Renal cortex interstitium (tissue), 11 donors: ENCODE measurements around the gene TMEM255B. TPM values are rescaled to one million over a fixed set of nuclear protein-coding genes. Genes with fewer than 3 reads are reported as not detected.
"Not testable (repeated sequence)": the region's sequence is repeated elsewhere in the genome, so short reads cannot be mapped to it uniquely, and the experiment has no call there.

Source experiments
- DNase-seq, 11 donors: peaks; one replicate each; pipeline ENCODE4 v3.0.0-alpha.2; 2013; ENCODE audit warnings: low read depth in 9 of 11, low spot score in 4 of 11; ENCODE audit errors: extremely low read depth in 1 of 11
- polyA plus RNA-seq, 3 donors: library from polyadenylated mRNA; unstranded; fragments of 120-200 nt; gene quantifications; one replicate each; pipeline ENCODE4 v1.2.1, GENCODE V29; 2013; ENCODE audit not compliant: insufficient read length in 3 of 3

Gene TMEM255B
- polyA plus RNA-seq, 3 donors, result 4.9 to 10.7 (median 7.0) TPM

DNA sequence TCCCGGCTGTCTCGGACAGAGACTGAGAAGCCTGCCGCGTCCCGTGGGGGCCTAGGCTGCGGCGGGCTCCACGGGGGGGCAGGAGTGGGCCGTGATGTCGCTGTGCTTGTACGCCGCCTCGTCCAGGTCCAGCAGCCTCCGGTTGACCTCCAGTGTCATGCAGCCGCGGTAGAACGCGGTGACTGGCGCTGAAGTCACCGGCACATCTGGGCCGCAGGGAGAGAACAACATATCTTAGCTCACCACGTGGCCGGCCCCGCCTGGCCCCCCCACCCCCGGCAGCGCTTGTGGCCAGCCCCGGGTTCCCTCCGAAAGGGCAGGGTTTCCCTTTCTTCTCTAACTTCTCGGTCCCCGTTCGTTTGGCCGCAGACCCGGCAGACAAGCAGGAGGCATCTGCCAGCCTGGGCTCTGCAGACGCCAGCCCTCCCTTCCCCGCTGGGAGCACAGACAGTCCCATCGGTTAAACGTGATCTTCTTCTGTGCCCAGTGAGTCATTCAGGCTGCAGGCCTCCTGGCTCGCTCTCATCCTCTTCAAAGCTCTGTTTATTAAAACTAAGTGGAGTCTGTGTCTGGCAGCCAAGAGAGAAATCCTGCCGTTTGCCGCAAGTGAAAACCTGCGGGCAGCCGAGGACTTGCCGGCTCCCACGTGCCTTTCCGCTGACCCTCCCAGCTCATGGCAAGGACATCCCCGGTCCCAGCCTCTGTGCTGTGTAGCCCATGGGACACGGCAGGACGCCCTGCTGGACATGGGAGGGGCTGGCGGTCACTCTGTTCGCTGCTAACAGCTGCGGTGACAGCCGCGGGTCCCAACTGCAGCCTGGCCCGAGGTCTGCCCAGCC is 62.0 kb downstream of the TMEM255B start:
- DNase-seq, result no peak

- no peak for DNase-seq
Measured at GRCh38 chr13:113821847-113822246, 62.8 kb downstream of the TMEM255B start.

DNA sequence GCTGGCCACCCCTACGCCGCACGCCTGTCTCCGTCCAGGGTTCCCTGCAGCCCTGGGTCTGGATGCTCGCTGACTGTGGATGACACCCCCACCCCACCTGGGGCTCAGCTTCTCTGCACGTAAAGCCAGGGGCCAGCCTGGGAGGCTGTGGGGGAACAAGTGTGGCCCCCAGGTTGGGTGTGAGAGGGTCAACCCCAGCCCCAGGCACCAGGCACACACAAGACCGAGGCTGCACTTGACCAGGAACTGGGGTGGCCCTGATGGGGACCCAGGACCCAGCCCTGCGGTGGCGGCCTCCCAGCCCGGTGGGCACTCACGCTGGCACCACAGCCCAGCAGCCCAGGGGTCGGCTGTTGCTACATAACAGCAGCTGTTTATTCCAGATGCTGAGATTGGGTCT is 63.2 kb downstream of the TMEM255B start:
- no peak for DNase-seq

DNA sequence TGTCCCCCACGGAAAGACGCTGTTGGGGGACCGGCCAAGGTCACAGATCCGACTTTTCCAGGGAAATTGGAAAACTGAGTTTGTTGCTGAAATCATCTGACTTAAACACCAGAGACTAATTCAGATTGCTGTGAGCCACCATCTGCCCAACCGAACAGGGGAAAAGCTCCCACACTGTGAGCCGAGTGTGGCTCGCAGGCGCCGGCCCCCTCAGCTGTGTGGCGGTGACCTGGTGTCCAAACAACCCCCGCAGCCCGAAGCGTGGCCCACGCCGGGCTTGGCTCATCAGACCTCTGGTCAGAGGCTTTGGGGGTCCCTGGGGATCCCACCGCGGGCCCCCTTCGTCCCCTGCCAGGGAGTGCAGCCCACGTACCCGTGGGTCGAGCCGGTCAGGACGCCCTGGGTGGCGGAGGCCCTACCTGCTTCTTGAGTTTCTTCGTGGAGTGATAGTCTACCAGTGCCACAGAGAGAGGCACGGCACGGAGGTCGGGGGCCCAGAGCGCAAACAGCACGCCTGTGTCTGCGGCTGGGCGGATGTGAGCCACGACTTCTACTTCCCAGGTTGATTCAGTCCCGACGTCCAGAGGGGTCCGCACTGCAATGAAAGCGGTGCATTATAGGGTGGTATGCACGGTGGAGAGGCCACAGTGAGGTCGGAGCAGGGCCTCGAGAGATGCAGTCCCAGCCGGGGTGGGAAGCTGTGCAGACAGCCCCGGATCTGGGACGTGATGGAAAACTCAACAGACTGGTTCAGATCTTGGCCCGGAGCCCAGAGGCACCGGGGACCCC is 64.1 kb downstream of the TMEM255B start:
- no peak for DNase-seq

- no peak for DNase-seq
Measured at GRCh38 chr13:113823771-113824170, 64.7 kb downstream of the TMEM255B start.

DNA sequence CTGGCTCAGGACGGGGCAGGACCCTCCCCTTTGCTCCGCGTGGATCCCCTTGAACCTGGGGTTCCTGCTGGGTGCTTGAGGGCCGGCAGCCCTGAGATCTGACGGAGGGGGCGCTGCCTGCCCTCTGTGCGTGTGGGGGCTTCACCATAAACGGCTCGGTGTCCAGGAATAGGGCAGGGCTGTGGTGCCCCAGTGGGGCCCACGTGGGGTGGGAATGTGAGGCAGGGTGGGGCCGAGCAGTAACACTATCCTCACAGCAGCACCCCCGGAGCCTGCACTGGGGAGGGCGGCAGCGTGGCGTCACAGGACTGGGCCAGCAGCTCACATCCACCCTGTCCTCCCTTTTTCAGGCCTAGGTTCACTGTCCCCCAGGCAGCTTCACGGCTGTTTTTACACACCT is 66.8 kb downstream of the TMEM255B start:
- DNase-seq, result no peak

- not testable (repeated sequence) for DNase-seq
Measured at GRCh38 chr13:113826446-113826845, 67.4 kb downstream of the TMEM255B start.

- DNase-seq, result no peak
Measured at GRCh38 chr13:113827021-113827420, 68.0 kb downstream of the TMEM255B start.

- no peak for DNase-seq
Measured at GRCh38 chr13:113828282-113828825, 69.3 kb downstream of the TMEM255B start.

GRCh38 chr13:113830426-113830950 is 71.5 kb downstream of the TMEM255B start:
- DNase-seq, result not testable (repeated sequence)

GRCh38 chr13:113831061-113831460 is 72.0 kb downstream of the TMEM255B start:
- DNase-seq, result no peak

DNA sequence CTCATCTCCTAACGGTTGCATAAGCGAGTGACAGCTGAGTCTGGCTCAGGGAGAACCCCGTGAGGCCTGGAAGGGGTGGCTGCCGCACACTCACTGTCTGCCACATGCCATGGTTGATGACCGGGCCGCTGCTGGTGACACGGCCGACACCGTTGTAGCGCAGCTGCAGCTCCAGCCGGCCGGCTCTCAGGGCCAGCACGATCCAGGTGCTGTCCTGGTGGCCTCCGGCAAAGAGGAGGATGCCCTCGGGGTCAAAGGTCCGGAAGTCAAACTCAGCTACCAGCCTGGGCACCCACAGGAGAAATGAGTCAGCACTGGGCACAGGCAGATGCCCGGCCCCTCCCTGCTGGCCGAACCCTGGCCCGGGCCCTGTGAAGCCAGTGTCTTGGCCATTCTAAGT is 73.2 kb downstream of the TMEM255B start:
- DNase-seq, result no peak

GRCh38 chr13:113832631-113833030 is 73.6 kb downstream of the TMEM255B start:
- no peak for DNase-seq

GRCh38 chr13:113833111-113833830 is 74.2 kb downstream of the TMEM255B start:
- no peak for DNase-seq

DNA sequence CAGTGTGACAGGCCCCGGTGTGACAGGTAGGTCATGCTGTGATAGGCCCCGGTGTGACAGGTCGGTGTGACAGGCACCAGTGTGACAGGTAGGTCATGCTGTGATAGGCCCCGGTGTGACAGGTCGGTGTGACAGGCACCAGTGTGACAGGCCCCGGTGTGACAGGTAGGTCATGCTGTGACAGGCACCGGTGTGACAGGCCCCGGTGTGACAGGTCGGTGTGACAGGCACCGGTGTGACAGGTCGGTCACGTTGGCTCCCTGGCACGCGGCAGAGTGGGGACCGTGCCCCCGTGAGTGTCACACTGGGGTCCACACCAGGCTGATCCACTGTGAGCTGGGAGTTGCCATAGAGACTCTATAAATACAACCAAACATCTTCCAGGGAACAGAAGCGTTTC is 75.0 kb downstream of the TMEM255B start:
- not testable (repeated sequence) for DNase-seq

DNA sequence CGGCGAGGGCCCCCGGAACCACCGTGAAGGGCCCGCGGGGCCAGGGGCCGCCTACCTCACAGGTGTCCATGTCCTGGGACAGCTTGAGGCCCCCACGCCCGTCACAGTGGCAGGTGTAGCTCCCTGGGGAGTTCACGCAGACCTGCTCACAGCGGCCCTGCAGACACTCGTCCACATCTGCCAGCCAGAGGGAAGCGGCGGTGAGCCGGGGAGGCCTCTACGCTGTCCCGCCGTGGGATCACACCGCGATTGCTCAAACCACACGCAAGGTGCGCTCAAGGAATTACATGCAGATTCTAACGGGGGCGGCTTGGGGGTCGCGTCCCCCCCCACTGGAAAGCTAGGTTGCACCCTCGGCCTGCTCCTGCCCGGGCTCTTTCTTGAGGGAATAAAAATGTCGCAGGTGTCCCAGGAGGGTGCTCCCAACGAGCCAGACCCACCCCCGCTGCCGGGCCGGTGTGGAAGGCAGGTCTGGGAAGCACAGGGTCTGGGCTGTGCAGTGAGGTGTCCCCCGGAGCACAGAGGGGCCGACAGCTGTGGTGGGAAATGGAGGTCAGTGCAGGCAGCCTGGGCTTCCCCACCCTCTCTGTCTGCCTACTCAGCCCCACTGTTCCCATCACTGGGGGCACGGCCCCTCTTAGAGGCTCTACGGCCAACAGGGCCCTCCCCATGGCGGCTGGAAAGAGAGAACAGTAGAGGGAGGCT is 75.6 kb downstream of the TMEM255B start:
- DNase-seq, result no peak

DNA sequence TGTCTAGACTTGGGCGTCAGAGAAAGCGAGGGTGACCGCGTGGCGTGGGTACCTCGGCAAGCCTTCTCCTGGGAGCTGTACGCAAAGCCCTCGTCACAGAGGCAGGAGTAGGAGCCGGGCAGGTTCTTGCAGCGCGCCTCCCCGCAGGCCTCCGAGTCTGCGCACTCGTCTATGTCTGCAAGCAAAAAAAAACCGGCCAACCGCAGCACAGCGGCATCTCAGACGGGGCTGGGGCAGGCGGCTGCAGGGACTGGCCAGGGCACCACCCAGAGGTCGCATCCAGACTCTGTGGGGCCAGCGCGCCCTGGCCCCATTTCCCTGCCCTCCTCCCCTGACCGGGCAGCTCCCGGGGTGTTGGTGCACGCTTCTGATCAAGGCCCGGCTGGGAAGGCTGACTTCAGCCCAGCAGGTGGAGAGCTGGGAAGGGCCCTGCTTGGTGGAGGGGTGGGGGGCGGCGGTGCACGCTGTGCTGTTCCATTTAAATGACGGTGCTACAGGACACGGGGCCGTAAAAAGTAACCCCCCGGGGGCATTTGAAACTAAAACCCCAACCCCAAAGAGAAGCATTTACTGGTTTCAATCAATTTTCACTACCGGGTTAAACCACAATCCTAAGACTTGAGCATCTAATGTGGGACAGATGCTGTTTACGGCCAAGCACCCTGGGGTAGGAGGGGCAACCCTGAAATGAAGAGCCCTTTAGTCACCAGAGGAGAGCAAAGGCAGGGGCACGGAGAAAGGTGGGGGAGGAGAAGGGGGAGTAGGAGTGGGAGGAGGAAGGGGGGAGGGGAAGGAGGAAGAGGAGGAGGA is 76.6 kb downstream of the TMEM255B start:
- no peak for DNase-seq
